ENCODE measurements around the gene ARHGEF25. TPM values are rescaled to one million over a fixed set of nuclear protein-coding genes. Genes with fewer than 3 reads are reported as not detected.

The ARHGEF25 gene
- total RNA-seq, 2 experiments from 2014 or later = 1.1 to 1.2 TPM

DNA sequence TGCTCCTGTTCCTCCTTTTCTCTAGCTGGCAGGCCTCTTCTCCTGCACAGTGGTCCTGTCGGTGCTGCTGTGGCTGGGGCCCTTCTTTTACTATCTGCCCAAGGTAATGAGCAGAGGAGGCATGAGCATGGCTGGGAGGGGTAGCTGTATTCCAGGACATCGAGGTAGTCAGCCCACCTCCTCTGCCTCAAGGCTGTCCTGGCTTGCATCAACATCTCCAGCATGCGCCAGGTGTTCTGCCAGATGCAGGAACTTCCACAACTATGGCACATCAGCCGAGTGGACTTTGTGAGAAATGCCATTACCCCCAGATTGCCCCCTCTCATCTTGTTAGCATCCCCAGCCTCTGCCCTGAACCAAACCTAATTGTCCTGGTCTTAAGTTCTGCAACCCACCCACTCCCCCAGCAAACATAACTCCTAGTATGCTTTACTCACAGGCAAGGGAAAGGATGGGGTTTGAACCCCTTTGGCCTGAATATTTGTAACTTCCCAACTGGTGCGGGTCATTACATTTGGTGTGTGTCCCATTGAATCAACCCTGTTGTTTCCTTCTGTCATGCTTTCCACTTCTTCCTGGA, 12.7 kb downstream of the ARHGEF25 start:
- ATAC-seq (no peak), DNase-seq (no peak)
- Mint-ChIP-seq H3K36me3 (ENCODE audit: low read depth) (no peaks in the 10 kb centered on the region), H3K27ac (no peak overlapping the region), H3K4me3 (no peak overlapping the region), H3K9me3 (no peaks in the 10 kb centered on the region), H3K27me3 (peaks cover 89% of the 10 kb centered on the region), H3K4me1 (ENCODE audit: low read depth) (peaks cover 27% of the 10 kb centered on the region)
- intact Hi-C loops (cut with micrococcal nuclease) = loop anchor here (2.0 kb wide), 1 partner anchor 41 kb away; no protein-coding TSS in a partner anchor
- POLR2A ChIA-PET = no interaction called here
- TF ChIP-seq, protein P1, sequence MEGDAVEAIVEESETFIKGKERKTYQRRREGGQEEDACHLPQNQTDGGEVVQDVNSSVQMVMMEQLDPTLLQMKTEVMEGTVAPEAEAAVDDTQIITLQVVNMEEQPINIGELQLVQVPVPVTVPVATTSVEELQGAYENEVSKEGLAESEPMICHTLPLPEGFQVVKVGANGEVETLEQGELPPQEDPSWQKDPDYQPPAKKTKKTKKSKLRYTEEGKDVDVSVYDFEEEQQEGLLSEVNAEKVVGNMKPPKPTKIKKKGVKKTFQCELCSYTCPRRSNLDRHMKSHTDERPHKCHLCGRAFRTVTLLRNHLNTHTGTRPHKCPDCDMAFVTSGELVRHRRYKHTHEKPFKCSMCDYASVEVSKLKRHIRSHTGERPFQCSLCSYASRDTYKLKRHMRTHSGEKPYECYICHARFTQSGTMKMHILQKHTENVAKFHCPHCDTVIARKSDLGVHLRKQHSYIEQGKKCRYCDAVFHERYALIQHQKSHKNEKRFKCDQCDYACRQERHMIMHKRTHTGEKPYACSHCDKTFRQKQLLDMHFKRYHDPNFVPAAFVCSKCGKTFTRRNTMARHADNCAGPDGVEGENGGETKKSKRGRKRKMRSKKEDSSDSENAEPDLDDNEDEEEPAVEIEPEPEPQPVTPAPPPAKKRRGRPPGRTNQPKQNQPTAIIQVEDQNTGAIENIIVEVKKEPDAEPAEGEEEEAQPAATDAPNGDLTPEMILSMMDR (IDR thresholded peaks at IDR 0.05) = no peak
- CTCF ChIA-PET = interaction anchor here (7.3 kb wide), 1 partner anchor 41 kb away, joined by 124 read pairs; no protein-coding TSS in a partner anchor

DNA sequence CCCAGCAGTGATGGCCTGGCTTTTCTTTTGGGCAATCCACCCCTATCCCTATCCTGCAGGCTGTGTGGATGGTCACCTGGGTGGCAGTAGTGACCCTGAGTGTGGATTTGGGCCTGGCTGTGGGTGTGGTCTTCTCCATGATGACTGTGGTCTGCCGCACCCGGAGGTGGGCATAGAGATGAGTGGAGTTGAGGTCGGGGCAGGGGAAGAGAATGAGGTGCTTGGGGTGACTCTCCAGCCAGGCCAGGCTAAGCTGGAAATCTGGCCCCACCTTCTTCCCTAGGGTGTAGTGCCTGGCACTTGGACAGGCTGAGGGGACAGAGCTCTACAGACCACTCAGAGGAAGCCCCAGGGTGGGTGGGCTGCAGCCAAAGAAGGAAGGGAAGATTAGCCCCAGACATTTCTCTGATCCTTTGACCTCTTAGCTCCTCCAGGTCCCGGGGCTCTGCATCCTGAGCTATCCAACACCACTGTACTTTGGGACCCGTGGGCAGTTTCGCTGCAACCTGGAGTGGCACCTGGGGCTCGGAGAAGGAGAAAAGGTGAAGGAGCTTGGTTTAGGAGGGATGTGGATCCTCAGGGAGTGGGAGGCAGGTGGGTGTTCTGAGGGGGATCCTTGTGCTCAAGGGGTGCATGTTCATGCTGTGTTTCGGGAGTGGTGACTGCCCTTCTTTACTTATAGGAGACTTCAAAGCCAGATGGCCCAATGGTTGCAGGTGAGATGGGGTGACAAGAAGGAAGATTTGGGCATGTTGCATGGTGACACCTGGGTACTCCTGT, 13.4 kb downstream of the ARHGEF25 start:
- Mint-ChIP-seq H3K27me3 (peaks cover 90% of the 10 kb centered on the region), H3K9me3 (no peaks in the 10 kb centered on the region), H3K27ac (no peak overlapping the region), H3K36me3 (ENCODE audit: low read depth) (no peaks in the 10 kb centered on the region), H3K4me3 (no peak overlapping the region), H3K4me1 (ENCODE audit: low read depth) (peaks cover 27% of the 10 kb centered on the region)
- intact Hi-C loops (cut with micrococcal nuclease) = loop anchor here (5.0 kb wide), 1 partner anchor 68 kb away; the partner anchor contains the start of gene OS9
- TF ChIP-seq, protein P1 (IDR thresholded peaks at IDR 0.05) = no peak
- no peak for DNase-seq
- CTCF ChIA-PET = interaction anchor here (7.3 kb wide), 1 partner anchor 42 kb away, joined by 124 read pairs; no protein-coding TSS in a partner anchor
- POLR2A ChIA-PET = interaction anchor here (1.0 kb wide), 2 partner anchors 9 to 41 kb away, joined by 3 to 4 read pairs; no protein-coding TSS in a partner anchor
- ATAC-seq = no peak

DNA sequence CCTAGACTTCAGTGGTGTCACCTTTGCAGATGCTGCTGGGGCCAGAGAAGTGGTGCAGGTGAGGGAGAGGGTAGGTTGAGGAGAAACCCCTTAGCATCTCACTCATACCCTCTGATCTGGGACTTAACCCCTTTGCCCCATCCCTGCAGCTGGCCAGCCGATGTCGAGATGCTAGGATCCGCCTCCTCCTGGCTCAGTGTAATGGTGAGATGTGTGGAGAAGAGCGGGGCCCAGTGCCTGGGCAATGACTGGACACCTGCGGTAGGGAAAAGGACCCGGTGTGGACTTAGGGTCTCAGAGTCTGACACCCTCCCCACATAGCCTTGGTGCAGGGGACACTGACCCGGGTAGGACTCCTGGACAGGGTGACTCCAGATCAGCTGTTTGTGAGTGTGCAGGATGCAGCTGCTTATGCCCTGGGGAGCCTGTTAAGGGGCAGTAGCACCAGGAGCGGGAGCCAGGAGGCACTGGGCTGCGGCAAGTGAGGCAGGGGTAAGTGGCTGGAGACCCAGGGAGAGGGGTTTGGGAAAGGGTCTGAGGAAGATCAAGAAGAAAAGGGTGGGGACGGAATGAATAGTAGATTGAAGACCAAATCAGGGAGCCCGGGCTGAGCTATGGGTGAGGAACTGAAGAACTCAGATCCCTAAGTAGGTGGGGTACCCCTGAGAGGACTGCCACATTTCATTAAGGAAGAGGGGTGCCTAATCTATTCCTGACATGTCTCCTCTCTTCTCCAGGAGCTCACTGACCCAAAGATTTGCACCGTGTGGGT, 14.2 kb downstream of the ARHGEF25 start:
- Mint-ChIP-seq H3K9me3 (no peaks in the 10 kb centered on the region), H3K4me3 (no peak overlapping the region), H3K27ac (no peak overlapping the region), H3K4me1 (ENCODE audit: low read depth) (peaks cover 24% of the 10 kb centered on the region), H3K27me3 (peaks cover 90% of the 10 kb centered on the region), H3K36me3 (ENCODE audit: low read depth) (no peaks in the 10 kb centered on the region)
- POLR2A ChIA-PET = interaction anchor here (0.8 to 1.0 kb wide), 3 partner anchors 9 to 42 kb away, joined by 3 to 4 read pairs (median 3); no protein-coding TSS in a partner anchor
- intact Hi-C loops (cut with micrococcal nuclease) = loop anchor here (1.0 to 5.0 kb wide), 2 partner anchors 35 to 67 kb away; partner anchors contain the start of gene OS9
- TF ChIP-seq, protein P1 (IDR thresholded peaks at IDR 0.05) = no peak
- DNase-seq (no peak), ATAC-seq (no peak)
- CTCF ChIA-PET = interaction anchor here (0.9 to 7.3 kb wide), 2 partner anchors 20 to 43 kb away, joined by 3 to 124 read pairs; no protein-coding TSS in a partner anchor

DNA sequence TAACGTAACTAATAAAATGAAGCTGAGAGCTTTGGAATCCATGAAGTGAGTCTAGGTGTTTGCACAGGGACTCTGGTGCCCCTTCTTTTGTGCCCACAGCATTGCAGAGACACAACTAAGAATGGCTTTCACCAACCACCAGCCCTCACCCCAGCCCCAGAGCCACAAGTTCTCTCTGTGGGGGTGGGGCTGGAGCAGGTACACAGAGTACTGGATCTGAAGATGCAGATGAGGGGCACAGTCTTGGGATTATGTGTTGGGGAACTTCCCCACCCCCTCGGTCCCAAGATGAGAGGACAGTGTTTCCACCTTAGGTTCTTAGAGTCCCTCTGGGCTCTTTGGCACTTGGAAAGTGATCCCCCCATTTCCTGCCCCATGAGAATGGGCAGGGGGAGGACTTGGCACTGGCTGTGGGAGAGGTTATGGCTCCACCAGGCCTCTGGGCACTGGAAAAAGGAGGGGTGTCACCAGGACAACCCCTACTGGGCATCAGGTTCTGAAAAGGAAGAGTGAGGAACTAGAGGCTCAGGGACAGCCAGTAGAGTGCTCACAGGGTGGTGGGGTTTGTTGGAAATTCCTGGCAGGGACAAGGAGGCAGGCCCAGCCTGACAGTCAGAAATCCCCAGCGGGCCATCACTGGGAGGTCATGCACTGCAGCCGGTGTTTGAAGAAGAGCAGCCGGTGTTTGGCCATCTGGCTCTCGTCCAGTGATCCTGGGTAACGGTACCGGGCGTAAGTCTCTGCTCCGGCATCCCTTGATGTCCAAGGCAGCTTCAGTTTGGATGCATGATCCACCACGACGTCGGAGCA, 15.1 kb downstream of the ARHGEF25 start:
- POLR2A ChIA-PET = interaction anchor here (0.8 to 1.7 kb wide), 3 partner anchors 36 to 46 kb away, joined by 3 to 4 read pairs (median 4); no protein-coding TSS in a partner anchor
- TF ChIP-seq, protein P1 (IDR thresholded peaks at IDR 0.05) = no peak
- intact Hi-C loops (cut with micrococcal nuclease) = loop anchor here (1.0 to 5.0 kb wide), 2 partner anchors 36 to 66 kb away; partner anchors contain the start of gene OS9
- CTCF ChIA-PET = interaction anchor here (0.9 to 7.3 kb wide), 7 partner anchors 11 to 561 kb away, joined by 3 to 124 read pairs (median 9); no protein-coding TSS in a partner anchor
- DNase-seq = no peak
- no peak for ATAC-seq
- H3K4me1 Mint-ChIP-seq (ENCODE audit: low read depth) = peaks cover 16% of the 10 kb centered on the region
- H3K27ac Mint-ChIP-seq = no peak overlapping the region
- H3K4me3 Mint-ChIP-seq = no peak overlapping the region
- H3K27me3 Mint-ChIP-seq = peaks cover 90% of the 10 kb centered on the region
- H3K9me3 Mint-ChIP-seq = no peaks in the 10 kb centered on the region
- H3K36me3 Mint-ChIP-seq (ENCODE audit: low read depth) = no peaks in the 10 kb centered on the region

All from activated CD8-positive, alpha-beta T cell treated with anti-CD3 and anti-CD28 coated beads for 36 hours (primary cell).